Endothelial cell of umbilical vein (primary cell): Measurements from ENCODE around the gene CLDN11. TPM values are rescaled to one million over a fixed set of nuclear protein-coding genes. Genes with fewer than 3 reads are reported as not detected.
A peak's percentile ranks its signal among the peaks of the same experiment; 100 is the strongest.

Experiments used
- BruUV-seq: library from RNA; stranded (reverse); fragments of 400-500 nt; replicated peaks from 2 replicates; lab custom pipeline; 2021; lab: Mats Ljungman, UMichigan
- CTCF ChIA-PET: fragments of 300-600, 350-600 bp; sonication (Branson Sonifier 250); formaldehyde crosslinking; loops from one replicate; lab custom pipeline; 2021; ENCODE audit warnings: antibody characterized with exemption, inconsistent platforms; lab: Charles Lee
- POLR2A ChIA-PET: fragments of 300-600, 350-600 bp; sonication (Branson Sonifier 250); formaldehyde crosslinking; loops from one replicate; lab custom pipeline; 2021; ENCODE audit warnings: antibody characterized with exemption, inconsistent platforms; lab: Charles Lee
- DNase-seq: peaks from one replicate; pipeline ENCODE4 v3.0.0-alpha.2; 2011; ENCODE audit warnings: low read depth, low spot score
- FAIRE-seq: peaks from 2 replicates; lab custom pipeline; 2011; peaks lifted over from hg19 to GRCh38; lab: Jason Lieb, UNC
- H2AFZ ChIP-seq: 2 replicates; pipeline ENCODE4 v1.6.0; 2012; ENCODE audit warnings: low read depth, low read length, control low read depth, inconsistent platforms
- H3K27ac ChIP-seq: 2 replicates; pipeline ENCODE4 v1.5.1; 2011; ENCODE audit warnings: low read depth, mild to moderate bottlenecking, control low read depth, low read length, moderate library complexity; ENCODE audit not compliant: insufficient read depth
- H3K27me3 ChIP-seq, 2 experiments: 2 replicates each; pipeline versions ENCODE4 v1.6.0 to v1.6.1; 2011; ENCODE audit warnings: low read length in 2 of 2, mixed read lengths in 1 of 2; ENCODE audit not compliant: control insufficient read depth in 2 of 2, insufficient read depth in 2 of 2
- H3K36me3 ChIP-seq, 2 experiments: 2 replicates in 1 of 2; 3 replicates in 1 of 2; pipeline ENCODE4 v1.5.1; 2011; ENCODE audit warnings: low read length in 2 of 2, mild to moderate bottlenecking in 1 of 2, moderate library complexity in 1 of 2; ENCODE audit not compliant: control insufficient read depth in 2 of 2, insufficient read depth in 2 of 2; ENCODE audit errors: extremely low read depth in 1 of 2
- H3K4me1 ChIP-seq: 3 replicates; pipeline ENCODE4 v1.5.1; 2011; ENCODE audit warnings: mild to moderate bottlenecking, low read length; ENCODE audit not compliant: control insufficient read depth, insufficient read depth; ENCODE audit errors: extremely low read depth
- H3K4me2 ChIP-seq: 2 replicates; pipeline ENCODE4 v1.6.1; 2011; ENCODE audit warnings: low read length, control low read depth, mixed read lengths; ENCODE audit not compliant: insufficient read depth
- H3K4me3 ChIP-seq, 3 experiments: fragments of 200-600 bp in 1 of 3; sonication (generic), shearing (Covaris generic) in 1 of 3; replicated peaks in 1 of 3; 2 replicates each; pipeline ENCODE4 v1.5.1; 2011 to 2016; ENCODE audit warnings: control low read depth in 3 of 3, low read length in 3 of 3, mild to moderate bottlenecking in 2 of 3, inconsistent platforms in 1 of 3, low read depth in 1 of 3, moderate library complexity in 1 of 3; ENCODE audit not compliant: insufficient read depth in 1 of 3
- H3K79me2 ChIP-seq: 2 replicates; pipeline ENCODE4 v1.6.0; 2012; ENCODE audit warnings: low read length, inconsistent platforms; ENCODE audit not compliant: control insufficient read depth, insufficient read depth
- H3K9ac ChIP-seq: replicated peaks from 2 replicates; pipeline ENCODE3; 2011; ENCODE audit warnings: low read length, control low read depth; ENCODE audit not compliant: insufficient read depth; ENCODE audit errors: extremely low read depth
- H3K9me1 ChIP-seq: replicated peaks from 3 replicates; pipeline ENCODE4 v1.6.0; 2011; ENCODE audit warnings: mild to moderate bottlenecking, low read length; ENCODE audit not compliant: control insufficient read depth, insufficient read depth; ENCODE audit errors: extremely low read depth
- H3K9me3 ChIP-seq: replicated peaks from 2 replicates; pipeline ENCODE4 v1.5.1; 2012; ENCODE audit warnings: low read length, inconsistent platforms; ENCODE audit not compliant: control insufficient read depth, insufficient read depth
- H4K20me1 ChIP-seq: replicated peaks from 2 replicates; pipeline ENCODE3; 2011; ENCODE audit warnings: mild to moderate bottlenecking, low read length; ENCODE audit not compliant: control insufficient read depth, insufficient read depth; ENCODE audit errors: extremely low read depth
- CTCF ChIP-seq, 2 donors: IDR thresholded peaks; 1 replicate in 1 of 2; 2 replicates in 1 of 2; pipeline ENCODE4 v1.5.1; 2011; ENCODE audit warnings: low read length in 2 of 2, mild to moderate bottlenecking in 2 of 2, moderate library complexity in 2 of 2, control low read depth in 1 of 2, inconsistent platforms in 1 of 2, low read depth in 1 of 2; ENCODE audit not compliant: insufficient read depth in 1 of 2; ENCODE audit errors: extremely low read depth in 1 of 2
- EZH2 ChIP-seq: IDR thresholded peaks from 2 replicates; pipeline ENCODE4 v1.6.1; 2012; ENCODE audit warnings: borderline replicate concordance, low read depth, mild to moderate bottlenecking, moderate library complexity, low read length, inconsistent platforms; ENCODE audit not compliant: severe bottlenecking
- FOS ChIP-seq: IDR thresholded peaks from 2 replicates; pipeline ENCODE4 v1.6.1; 2011; ENCODE audit warnings: mild to moderate bottlenecking, low read length, moderate library complexity, borderline replicate concordance; ENCODE audit not compliant: insufficient read depth
- GATA2 ChIP-seq: IDR thresholded peaks from 2 replicates; pipeline ENCODE4 v1.7.0; 2011; ENCODE audit warnings: low read depth, mild to moderate bottlenecking, moderate library complexity, mixed read lengths, low read length; ENCODE audit not compliant: insufficient read length, insufficient read depth
- JUN ChIP-seq: IDR thresholded peaks from 2 replicates; pipeline ENCODE4 v1.6.1; 2011; ENCODE audit warnings: borderline replicate concordance, low read depth; ENCODE audit not compliant: insufficient read length, insufficient read depth
- MAX ChIP-seq: IDR thresholded peaks from 2 replicates; pipeline ENCODE4 v1.6.1; 2011; ENCODE audit not compliant: insufficient read depth, insufficient read length
- MYC ChIP-seq: IDR thresholded peaks from one replicate; pipeline ENCODE4 v1.6.1; 2011; ENCODE audit warnings: mild to moderate bottlenecking, low read depth, low read length
- POLR2A ChIP-seq: IDR thresholded peaks from 2 replicates; pipeline ENCODE4 v1.6.1; 2012; ENCODE audit warnings: low read depth, mild to moderate bottlenecking, control low read depth, low read length
- POLR2AphosphoS5 ChIP-seq: IDR thresholded peaks from 2 replicates; pipeline ENCODE4 v1.6.1; 2012; ENCODE audit warnings: low read depth, mild to moderate bottlenecking, control low read depth, low read length, moderate library complexity; ENCODE audit not compliant: insufficient read depth
- dilution Hi-C: fragments of 300-500 bp; cut with MboI; formaldehyde crosslinking; loops from one replicate; pipeline ENCODE4 v1.15.0; 2019; ENCODE audit warnings: low sequenced_read_pairs; ENCODE audit not compliant: extremely low pct_ligation_motif_present
- intact Hi-C: fragments of 100-400 bp; cut with micrococcal nuclease; formaldehyde crosslinking; loops from one replicate; pipeline ENCODE4 v1.10.0; 2022
- polyA plus RNA-seq, 4 experiments: library from polyadenylated mRNA; depleted of rRNA in 3 of 4; stranded (reverse) in 3 of 4; unstranded in 1 of 4; fragments of >200 nt; gene quantifications; 2 replicates each; pipeline versions ENCODE4 v1.2.1 to v1.2.3, GENCODE V29; 2011 to 2012; ENCODE audit warnings: missing spikeins in 1 of 4
- total RNA-seq: library from RNA; stranded (reverse); gene quantifications from 2 replicates; pipeline ENCODE4 v1.2.3, GENCODE V29; 2021

The CLDN11 gene
- total and polyA plus RNA-seq, 2 donors (not counting 3 experiments of a cell fraction or from before 2014, with no cell fraction given), result 147 to 395 TPM

- no peak overlapping the region for H3K4me3 ChIP-seq
- ChIA-PET POLR2A (no interaction called here), CTCF (interaction anchor here (0.7 to 1.9 kb wide), 4 partner anchors 11 to 369 kb away, joined by 3 to 8 read pairs (median 4); no protein-coding TSS in a partner anchor)
- H2AFZ ChIP-seq, result no peak overlapping the region
- peaks cover 13% of the 10 kb centered on the region for H3K4me1 ChIP-seq
- no TSS peak for BruUV-seq
- peak; percentile 8 for FAIRE-seq
- H3K9me3 ChIP-seq, result no peaks in the 10 kb centered on the region
- no peak overlapping the region for H3K4me2 ChIP-seq
- no peaks in the 10 kb centered on the region for H3K27me3 ChIP-seq
- dilution Hi-C loops, result loop anchor here (10.0 kb wide), 1 partner anchor 372 kb away; no protein-coding TSS in a partner anchor
- H3K27ac ChIP-seq, result no peak overlapping the region
- H3K36me3 ChIP-seq, result peaks cover 0 to 2% of the 10 kb centered on the region in 2 experiments
- no peak for DNase-seq
- no peaks in the 10 kb centered on the region for H4K20me1 ChIP-seq
- TF ChIP-seq JUN (no peak), FOS (no peak), MYC (no peak), GATA2 (no peak), POLR2A (no peak), EZH2 (no peak), POLR2AphosphoS5 (no peak), MAX (no peak), CTCF (IDR thresholded peaks at IDR 0.05; ENCODE audit: extremely low read depth in 1 of 2, insufficient read depth in 1 of 2, low read depth in 1 of 2, low read length in 2 of 2) (no peak)
- no peak overlapping the region for H3K9ac ChIP-seq
- intact Hi-C loops, result no loop called here
- no peaks in the 10 kb centered on the region for H3K79me2 ChIP-seq
- no peaks in the 10 kb centered on the region for H3K9me1 ChIP-seq
Observed at GRCh38 chr3:170442947-170443346, 24.3 kb downstream of the CLDN11 start.
